ENCODE data around the gene BRIP1.

- no peak for TF ChIP-seq TAF1 (IDR thresholded peaks at IDR 0.05; ENCODE audit: borderline replicate concordance, low read depth, low read length)
- TF ChIP-seq POLR2A (IDR thresholded peaks at IDR 0.05; ENCODE audit: low read depth, low read length) = no peak
Measured at GRCh38 chr17:61770752-61771533, 92.4 kb downstream of the BRIP1 start.
